Duodenal mucosa (tissue), 2 donors: ENCODE results near the gene PARD3B.

Experiments
- H3K27ac ChIP-seq: one replicate; pipeline ENCODE4 v1.7.0; 2013; ENCODE audit warnings: low read depth, low read length
- H3K27me3 ChIP-seq, 2 donors: one replicate each; pipeline ENCODE4 v1.7.0; 2013; ENCODE audit warnings: low read length in 2 of 2, control low read depth in 1 of 2; ENCODE audit not compliant: insufficient read depth in 2 of 2, control insufficient read depth in 1 of 2
- H3K36me3 ChIP-seq, 2 donors: one replicate each; pipeline ENCODE4 v1.7.0; 2013; ENCODE audit warnings: low read length in 2 of 2, control low read depth in 1 of 2; ENCODE audit not compliant: insufficient read depth in 2 of 2, control insufficient read depth in 1 of 2
- H3K4me1 ChIP-seq, 2 donors: one replicate each; pipeline ENCODE4 v1.7.0; 2013; ENCODE audit warnings: low read length in 2 of 2, control low read depth in 1 of 2; ENCODE audit not compliant: insufficient read depth in 2 of 2, control insufficient read depth in 1 of 2
- H3K4me3 ChIP-seq, 2 donors: one replicate each; pipeline ENCODE4 v1.7.0; 2013; ENCODE audit warnings: low read length in 2 of 2, low read depth in 1 of 2
- H3K9ac ChIP-seq, 2 donors: one replicate each; pipeline ENCODE4 v1.7.0; 2013; ENCODE audit warnings: low read length in 2 of 2, low read depth in 1 of 2
- H3K9me3 ChIP-seq, 2 donors: one replicate each; pipeline ENCODE4 v1.7.0; 2013; ENCODE audit warnings: low read length in 2 of 2, control low read depth in 1 of 2; ENCODE audit not compliant: control insufficient read depth in 1 of 2

PARD3B gene

DNA sequence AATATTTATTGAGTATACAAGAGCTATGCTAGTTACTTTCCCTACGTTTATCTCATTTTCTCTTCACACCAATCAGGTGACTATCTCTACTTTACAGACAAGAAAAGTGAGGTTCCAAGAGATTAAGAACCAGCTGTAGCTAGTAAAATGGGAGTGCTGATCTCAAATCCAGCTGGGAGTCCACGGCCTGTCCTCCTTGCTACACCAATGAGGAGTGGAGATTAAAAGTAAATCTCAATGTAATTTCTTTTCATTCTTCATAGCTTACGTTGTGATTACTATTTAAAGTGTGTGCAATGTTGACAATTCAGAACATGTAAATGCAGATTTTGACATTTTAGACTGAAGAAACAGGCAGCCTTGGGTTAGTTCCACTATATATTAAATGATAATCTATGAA lies 1083.1 kb downstream of the PARD3B start:
- no peaks in the 10 kb centered on the region for H3K36me3 ChIP-seq
- no peak overlapping the region for H3K27ac ChIP-seq
- no peaks in the 10 kb centered on the region for H3K4me1 ChIP-seq
- H3K4me3 ChIP-seq = no peak overlapping the region
- H3K27me3 ChIP-seq = no peaks in the 10 kb centered on the region
- no peak overlapping the region for H3K9ac ChIP-seq
- no peaks in the 10 kb centered on the region for H3K9me3 ChIP-seq

DNA sequence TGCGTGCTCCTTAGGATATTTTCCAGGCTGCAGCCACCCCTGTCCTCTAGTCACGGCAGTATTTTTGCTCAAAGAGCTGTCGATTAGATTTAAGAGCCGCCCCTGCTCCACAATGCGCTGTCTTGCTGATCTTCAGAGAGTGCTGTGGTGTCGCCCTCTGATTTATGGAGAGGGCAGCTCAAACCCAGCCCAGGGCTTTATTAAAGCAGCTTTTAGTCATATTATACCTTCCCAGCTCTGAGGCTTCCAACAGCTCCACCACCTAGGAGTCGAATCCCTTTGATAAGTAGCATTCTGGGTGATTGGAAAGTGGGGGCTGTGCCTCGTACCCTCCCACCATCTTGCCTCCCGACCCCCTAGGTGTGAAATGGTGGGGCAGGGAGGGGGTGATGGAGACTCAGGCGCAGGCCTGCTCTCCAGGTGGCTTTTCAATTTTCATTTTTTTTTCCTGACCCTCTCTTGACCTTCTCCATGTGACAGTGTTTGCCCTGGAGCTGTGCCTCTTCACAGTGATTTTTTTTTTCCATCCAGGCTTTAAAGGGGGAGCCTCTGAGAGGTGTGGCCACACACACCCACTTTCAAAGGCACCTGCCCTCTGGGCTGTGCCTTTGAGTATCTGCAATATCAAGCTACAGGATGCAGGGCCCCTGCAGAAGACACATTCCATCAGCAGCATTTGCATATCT lies 1084.0 kb downstream of the PARD3B start:
- H3K9me3 ChIP-seq = no peaks in the 10 kb centered on the region
- H3K4me3 ChIP-seq = no peak overlapping the region
- no peaks in the 10 kb centered on the region for H3K27me3 ChIP-seq
- H3K36me3 ChIP-seq = no peaks in the 10 kb centered on the region
- no peak overlapping the region for H3K9ac ChIP-seq
- H3K4me1 ChIP-seq = no peaks in the 10 kb centered on the region
- no peak overlapping the region for H3K27ac ChIP-seq

DNA sequence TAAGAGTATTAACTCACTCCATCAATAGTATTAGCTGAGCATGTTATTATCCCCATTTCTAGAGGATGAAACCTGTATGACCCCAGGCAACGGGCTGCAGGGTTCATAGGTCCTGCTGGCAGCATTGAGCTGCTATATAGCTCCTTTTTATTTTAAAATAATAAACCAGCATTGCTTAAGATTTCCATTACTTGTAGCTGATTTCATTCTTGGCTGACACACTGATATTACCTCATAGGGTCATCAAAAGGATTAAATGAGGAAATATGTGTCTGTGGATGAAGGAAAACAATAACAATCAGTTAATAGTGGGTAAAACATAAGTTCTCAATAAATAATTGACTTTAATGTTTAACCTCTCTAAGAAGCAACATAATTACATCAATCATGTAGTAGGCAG lies 1088.7 kb downstream of the PARD3B start:
- Histone ChIP-seq H3K9me3 (no peaks in the 10 kb centered on the region), H3K9ac (no peak overlapping the region), H3K36me3 (no peaks in the 10 kb centered on the region), H3K4me1 (no peaks in the 10 kb centered on the region), H3K4me3 (no peak overlapping the region), H3K27ac (no peak overlapping the region), H3K27me3 (no peaks in the 10 kb centered on the region)

DNA sequence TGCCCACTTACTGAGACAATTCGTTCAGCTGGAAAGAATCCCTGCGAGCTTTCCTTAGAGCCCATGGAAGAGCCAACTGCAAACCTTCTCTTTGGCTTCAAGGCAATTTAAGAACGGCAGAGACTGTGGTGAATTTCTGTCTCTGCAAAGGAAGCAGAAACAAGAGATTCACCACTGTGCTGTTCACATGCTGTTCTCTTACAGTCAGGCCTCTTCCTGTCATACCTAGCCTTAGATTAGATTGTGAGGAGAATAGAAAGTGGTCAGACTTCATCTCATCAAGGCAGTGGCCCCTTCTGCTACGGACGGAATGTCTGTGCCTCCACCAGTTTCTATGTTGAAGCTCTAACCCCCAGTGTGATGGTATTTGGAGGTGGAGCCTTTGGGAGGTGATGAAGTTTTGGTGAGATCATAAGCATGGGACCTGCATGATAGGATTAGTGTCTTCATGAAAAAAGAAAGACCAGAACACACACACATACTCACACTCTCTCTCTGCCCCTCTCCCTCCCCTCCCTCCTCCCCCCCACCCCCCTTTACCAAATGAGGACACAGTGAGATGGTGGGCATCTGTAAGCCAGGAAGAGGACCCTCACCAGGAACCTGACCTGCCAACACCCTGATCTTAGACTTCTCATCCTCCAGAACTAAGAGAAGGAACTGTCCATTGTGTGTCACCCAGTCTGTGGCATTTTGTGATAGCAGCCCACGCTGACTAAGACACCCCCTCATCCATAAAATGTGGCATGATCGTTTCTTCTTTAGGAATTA lies 1091.5 kb downstream of the PARD3B start:
- no peak overlapping the region for H3K9ac ChIP-seq
- no peaks in the 10 kb centered on the region for H3K27me3 ChIP-seq
- no peak overlapping the region for H3K27ac ChIP-seq
- H3K4me1 ChIP-seq = no peaks in the 10 kb centered on the region
- no peak overlapping the region for H3K4me3 ChIP-seq
- no peaks in the 10 kb centered on the region for H3K36me3 ChIP-seq
- no peaks in the 10 kb centered on the region for H3K9me3 ChIP-seq

DNA sequence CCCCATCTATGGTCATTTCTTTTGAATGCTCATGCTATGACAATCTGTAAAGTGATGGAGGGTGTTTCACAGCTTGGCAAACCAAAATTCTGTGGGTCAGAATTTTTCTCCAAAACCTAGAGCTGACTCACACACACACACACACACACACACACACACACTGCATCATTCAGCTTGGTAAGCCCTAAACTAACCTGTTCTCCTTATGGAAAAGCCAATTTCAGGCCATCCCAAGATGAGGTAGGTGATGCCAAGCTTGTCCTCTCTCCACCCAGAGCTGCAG lies 1092.0 kb downstream of the PARD3B start:
- Histone ChIP-seq H3K9ac (no peak overlapping the region), H3K9me3 (no peaks in the 10 kb centered on the region), H3K4me3 (no peak overlapping the region), H3K27ac (no peak overlapping the region), H3K27me3 (no peaks in the 10 kb centered on the region), H3K36me3 (no peaks in the 10 kb centered on the region), H3K4me1 (no peaks in the 10 kb centered on the region)

DNA sequence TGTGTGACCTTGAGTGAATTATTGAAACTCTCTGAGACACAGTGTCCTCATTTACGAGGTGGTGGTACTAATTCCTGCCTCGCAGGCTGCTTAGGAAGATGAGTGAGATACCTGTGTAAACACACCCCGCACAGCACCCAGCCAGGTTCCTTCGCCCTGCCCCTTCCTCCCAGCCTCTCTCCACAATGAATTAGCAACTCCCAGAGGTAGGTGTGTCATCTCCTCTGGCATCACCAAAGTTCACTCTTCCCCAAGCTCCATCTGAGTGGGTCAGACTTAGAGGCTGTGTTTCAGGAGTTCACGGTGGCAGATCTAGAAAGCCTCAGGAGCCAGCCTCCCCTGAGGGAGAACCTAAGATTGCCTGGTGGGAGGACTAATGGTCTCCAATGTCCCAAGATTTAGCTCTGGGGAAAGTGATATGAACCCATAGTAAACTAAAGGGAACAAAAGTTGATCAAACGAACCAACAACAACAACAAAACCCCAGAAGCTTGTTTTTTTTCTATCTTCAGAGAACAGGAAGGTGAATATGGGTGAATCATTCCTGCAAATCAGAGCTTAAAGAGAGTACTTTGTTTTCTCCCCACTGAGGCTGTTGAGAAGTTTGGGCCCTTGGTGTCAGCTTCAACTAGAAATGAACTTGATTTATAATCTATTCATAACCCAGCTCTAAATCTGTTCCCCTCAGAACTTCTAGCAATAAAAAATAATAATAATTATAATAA lies 1092.7 kb downstream of the PARD3B start:
- H3K36me3 ChIP-seq = no peaks in the 10 kb centered on the region
- no peak overlapping the region for H3K27ac ChIP-seq
- peaks cover 0 to 1% of the 10 kb centered on the region in 2 donors for H3K27me3 ChIP-seq
- H3K9ac ChIP-seq = no peak overlapping the region
- H3K9me3 ChIP-seq = no peaks in the 10 kb centered on the region
- H3K4me1 ChIP-seq = no peaks in the 10 kb centered on the region
- no peak overlapping the region for H3K4me3 ChIP-seq

DNA sequence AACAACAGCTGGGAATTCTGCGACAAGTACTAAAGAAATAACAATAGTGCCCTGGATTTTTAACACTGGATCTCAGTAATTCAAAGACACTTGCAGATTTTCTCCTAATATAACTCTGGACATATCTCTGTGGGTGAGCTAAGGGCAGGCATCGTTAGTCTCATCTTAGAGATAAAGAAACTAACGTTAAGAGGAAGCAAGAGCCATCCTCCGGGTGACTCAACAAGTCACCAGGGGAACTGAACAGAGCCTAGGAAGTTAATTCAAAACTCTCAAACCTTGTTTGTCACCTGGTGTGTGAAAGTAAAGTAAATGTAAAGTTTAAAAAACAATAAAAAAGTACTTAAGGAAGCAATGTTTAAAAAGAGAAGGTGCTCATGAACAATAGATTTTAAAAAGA lies 1095.4 kb downstream of the PARD3B start:
- Histone ChIP-seq H3K9ac (no peak overlapping the region), H3K27me3 (peaks cover 0 to 6% of the 10 kb centered on the region in 2 donors), H3K9me3 (no peaks in the 10 kb centered on the region), H3K36me3 (no peaks in the 10 kb centered on the region), H3K4me3 (no peak overlapping the region), H3K4me1 (no peaks in the 10 kb centered on the region), H3K27ac (no peak overlapping the region)

DNA sequence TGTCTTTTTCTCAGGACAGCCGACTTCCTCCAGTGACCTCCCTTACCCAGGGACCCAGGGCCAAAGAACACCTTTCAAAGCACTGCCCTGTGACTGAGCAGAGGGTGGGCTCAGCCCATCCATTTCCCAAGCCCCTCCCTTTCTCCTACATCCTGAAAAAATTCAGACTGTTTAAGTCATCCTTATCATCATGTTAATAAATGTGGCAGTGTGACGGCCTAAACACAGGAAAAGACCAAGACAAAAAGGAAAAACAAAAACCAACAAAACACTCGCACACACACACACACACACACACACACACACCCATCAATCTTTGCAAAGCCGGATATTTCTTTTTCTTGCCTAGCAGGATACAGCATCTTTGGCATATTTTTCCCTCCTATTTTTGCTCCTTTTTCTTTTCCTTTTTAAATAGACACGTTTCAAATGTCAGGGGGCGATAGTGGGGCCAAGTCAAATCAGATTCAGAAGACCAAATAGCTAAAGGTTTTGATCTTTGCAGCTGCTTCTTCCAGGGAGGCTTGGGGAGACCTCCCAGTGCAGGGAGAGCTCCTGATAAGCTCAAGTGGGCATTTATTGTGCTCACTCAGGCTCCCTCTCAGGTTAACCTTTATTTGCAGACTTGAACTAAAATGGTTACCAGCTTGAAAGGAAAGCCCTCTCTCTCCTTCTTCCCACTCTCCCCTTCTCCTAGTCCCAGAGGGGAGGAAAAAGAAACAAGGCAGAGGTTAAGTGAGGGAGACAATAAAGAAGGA lies 1097.5 kb downstream of the PARD3B start:
- peaks cover 0 to 6% of the 10 kb centered on the region in 2 donors for H3K27me3 ChIP-seq
- no peak overlapping the region for H3K27ac ChIP-seq
- no peak overlapping the region for H3K4me3 ChIP-seq
- no peak overlapping the region for H3K9ac ChIP-seq
- H3K4me1 ChIP-seq = no peaks in the 10 kb centered on the region
- no peaks in the 10 kb centered on the region for H3K9me3 ChIP-seq
- H3K36me3 ChIP-seq = no peaks in the 10 kb centered on the region

DNA sequence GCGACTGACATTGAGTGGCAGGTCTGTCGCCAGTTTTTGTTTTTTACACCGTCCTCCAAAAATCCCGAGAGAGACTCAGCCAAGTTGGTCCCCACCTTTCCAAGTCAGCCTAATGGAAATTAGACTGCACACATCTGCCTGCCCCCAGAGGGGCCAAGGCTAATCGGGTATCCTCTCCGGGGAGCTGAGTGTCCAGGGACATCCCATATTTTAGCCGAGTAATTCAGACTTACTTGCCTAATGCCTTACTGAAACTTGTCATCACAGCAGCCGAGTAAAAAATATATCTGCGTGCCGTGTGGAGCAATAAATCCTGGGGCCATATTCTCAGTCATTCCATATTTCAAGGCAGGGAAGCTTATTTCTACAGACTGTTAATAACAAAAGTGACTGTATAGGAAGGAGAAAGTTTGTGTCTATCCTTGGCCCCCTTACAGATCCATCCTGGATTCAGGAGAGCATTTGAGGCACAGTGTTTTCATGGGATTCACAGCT lies 1098.2 kb downstream of the PARD3B start:
- Histone ChIP-seq H3K36me3 (no peaks in the 10 kb centered on the region), H3K9me3 (no peaks in the 10 kb centered on the region), H3K4me3 (no peak overlapping the region), H3K27me3 (peaks cover 0 to 6% of the 10 kb centered on the region in 2 donors), H3K9ac (no peak overlapping the region), H3K4me1 (no peaks in the 10 kb centered on the region), H3K27ac (no peak overlapping the region)

DNA sequence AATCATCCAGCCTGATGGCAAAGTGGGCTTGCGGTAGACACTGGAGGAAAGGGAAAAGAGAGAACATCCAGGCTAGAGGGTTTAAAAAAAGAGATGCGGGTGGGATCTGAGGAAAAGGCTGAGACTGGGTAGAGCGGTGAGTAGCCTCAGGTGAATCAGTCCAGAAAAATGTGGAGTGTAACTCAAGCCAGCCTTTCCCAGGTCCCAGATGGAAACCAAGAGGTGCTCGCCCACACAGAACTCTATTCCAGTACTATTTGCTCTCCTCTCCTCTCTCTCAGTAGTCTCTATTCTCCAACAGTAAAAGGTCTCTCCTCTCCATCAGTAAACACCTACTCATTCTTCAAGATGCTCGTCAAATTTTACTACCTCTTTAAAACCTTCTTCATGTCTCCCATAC lies 1098.7 kb downstream of the PARD3B start:
- no peak overlapping the region for H3K27ac ChIP-seq
- H3K4me3 ChIP-seq = no peak overlapping the region
- no peaks in the 10 kb centered on the region for H3K9me3 ChIP-seq
- H3K27me3 ChIP-seq = peaks cover 0 to 6% of the 10 kb centered on the region in 2 donors
- no peak overlapping the region for H3K9ac ChIP-seq
- H3K4me1 ChIP-seq = no peaks in the 10 kb centered on the region
- H3K36me3 ChIP-seq = no peaks in the 10 kb centered on the region
